ENCODE results near the gene SGCA. TPM values are rescaled to one million over a fixed set of nuclear protein-coding genes. Genes with fewer than 3 reads are reported as not detected.

SGCA gene
- total RNA-seq, 1 donor from 2014 or later: not detected

- H3K36me3 Mint-ChIP-seq: peaks cover 4% of the 10 kb centered on the region
- Histone ChIP-seq H3K4me1 (peaks cover 24% of the 10 kb centered on the region), H3F3A (ENCODE audit: low read depth) (peaks cover 13% of the 10 kb centered on the region), H3K9me3 (ENCODE audit: low read depth) (no peaks in the 10 kb centered on the region), H4K20me1 (ENCODE audit: low read depth) (no peaks in the 10 kb centered on the region), H3K4me3 (no peak overlapping the region), H3K27ac (no peak overlapping the region), H3K36me3 (no peaks in the 10 kb centered on the region), H3K4me2 (peak overlapping the region; percentile 54), H3K27me3 (no peaks in the 10 kb centered on the region), H2AFZ (replicated peaks) (no peak overlapping the region), H3K79me2 (ENCODE audit: low read depth) (no peaks in the 10 kb centered on the region), H3K9ac (no peak overlapping the region)
- peak overlapping the region; percentile 1 for H3K27ac Mint-ChIP-seq
- TF ChIP-seq EZH2 (IDR thresholded peaks at IDR 0.05) (no peak), EZH2phosphoT487 (IDR thresholded peaks at IDR 0.05) (no peak), CTCF (IDR thresholded peaks at IDR 0.05) (no peak)
- H3K9me3 Mint-ChIP-seq: no peaks in the 10 kb centered on the region
- peaks cover 7% of the 10 kb centered on the region for H3K27me3 Mint-ChIP-seq (ENCODE audit: insufficient read depth, low read depth)
- DNase-seq (ENCODE audit: low spot score): no peak
- H3K4me3 Mint-ChIP-seq: peak overlapping the region; percentile 30
- H3K4me1 Mint-ChIP-seq: peaks cover 44% of the 10 kb centered on the region
Measured at GRCh38 chr17:50183421-50183994, 17.7 kb downstream of the SGCA start.

GRCh38 chr17:50184064-50184463 is 18.3 kb downstream of the SGCA start:
- Histone ChIP-seq H2AFZ (replicated peaks) (peak overlapping the region; percentile 72), H3K9ac (no peak overlapping the region), H4K20me1 (ENCODE audit: low read depth) (no peaks in the 10 kb centered on the region), H3K4me3 (no peak overlapping the region), H3K9me3 (ENCODE audit: low read depth) (no peaks in the 10 kb centered on the region), H3K27ac (no peak overlapping the region), H3K4me1 (peaks cover 21% of the 10 kb centered on the region), H3K36me3 (no peaks in the 10 kb centered on the region), H3F3A (ENCODE audit: low read depth) (peaks cover 8% of the 10 kb centered on the region), H3K27me3 (no peaks in the 10 kb centered on the region), H3K4me2 (peak overlapping the region; percentile 54), H3K79me2 (ENCODE audit: low read depth) (no peaks in the 10 kb centered on the region)
- no peak overlapping the region for H3K27ac Mint-ChIP-seq
- H3K36me3 Mint-ChIP-seq: peaks cover 4% of the 10 kb centered on the region
- peaks cover 7% of the 10 kb centered on the region for H3K27me3 Mint-ChIP-seq (ENCODE audit: insufficient read depth, low read depth)
- TF ChIP-seq EZH2 (IDR thresholded peaks at IDR 0.05): no peak
- TF ChIP-seq CTCF (IDR thresholded peaks at IDR 0.05): peak; percentile 28
- no peak for TF ChIP-seq EZH2phosphoT487 (IDR thresholded peaks at IDR 0.05)
- H3K4me1 Mint-ChIP-seq: peaks cover 40% of the 10 kb centered on the region
- H3K9me3 Mint-ChIP-seq: no peaks in the 10 kb centered on the region
- peak; percentile 59 for DNase-seq (ENCODE audit: low spot score)
- peak overlapping the region; percentile 30 for H3K4me3 Mint-ChIP-seq

- peak overlapping the region; percentile 10 for H3K4me3 Mint-ChIP-seq
- H3F3A ChIP-seq (ENCODE audit: low read depth): peaks cover under 1% of the 10 kb centered on the region
- no peak overlapping the region for H3K27ac ChIP-seq
- no peaks in the 10 kb centered on the region for H3K27me3 ChIP-seq
- H3K4me1 ChIP-seq: peaks cover 21% of the 10 kb centered on the region
- H3K79me2 ChIP-seq (ENCODE audit: low read depth): no peaks in the 10 kb centered on the region
- no peaks in the 10 kb centered on the region for H4K20me1 ChIP-seq (ENCODE audit: low read depth)
- no peaks in the 10 kb centered on the region for H3K9me3 Mint-ChIP-seq
- peaks cover 7% of the 10 kb centered on the region for H3K27me3 Mint-ChIP-seq (ENCODE audit: insufficient read depth, low read depth)
- DNase-seq (ENCODE audit: low spot score): peak; percentile 31
- no peaks in the 10 kb centered on the region for H3K9me3 ChIP-seq (ENCODE audit: low read depth)
- H2AFZ ChIP-seq (replicated peaks): peak overlapping the region; percentile 85
- H3K4me2 ChIP-seq: peak overlapping the region; percentile 54
- peaks cover 6% of the 10 kb centered on the region for H3K36me3 Mint-ChIP-seq
- no peak overlapping the region for H3K9ac ChIP-seq
- H3K36me3 ChIP-seq: no peaks in the 10 kb centered on the region
- peak overlapping the region; percentile 91 for H3K27ac Mint-ChIP-seq
- H3K4me1 Mint-ChIP-seq: peaks cover 36% of the 10 kb centered on the region
- TF ChIP-seq EZH2 (IDR thresholded peaks at IDR 0.05) (no peak), EZH2phosphoT487 (IDR thresholded peaks at IDR 0.05) (no peak), CTCF (IDR thresholded peaks at IDR 0.05) (no peak)
- no peak overlapping the region for H3K4me3 ChIP-seq
Measured at GRCh38 chr17:50184611-50185398, 19.0 kb downstream of the SGCA start.
